NB4 (cell line): ENCODE measurements around the gene PLXNC1.

Experiments used
- DNase-seq: peaks from one replicate; pipeline ENCODE4 v3.0.0; 2010; ENCODE audit warnings: low read depth
- H3K4me3 ChIP-seq: one replicate; pipeline ENCODE4 v1.5.1; 2011; ENCODE audit warnings: mild to moderate bottlenecking, low read depth, low read length, moderate library complexity
- CTCF ChIP-seq: IDR thresholded peaks from one replicate; pipeline ENCODE4 v1.5.1; 2012; ENCODE audit warnings: low read depth, low read length
- MYC ChIP-seq: IDR thresholded peaks from 2 replicates; pipeline ENCODE4 v1.6.1; 2011; ENCODE audit warnings: low read depth, low read length
- POLR2A ChIP-seq: IDR thresholded peaks from 2 replicates; pipeline ENCODE4 v1.6.1; 2011; ENCODE audit warnings: mild to moderate bottlenecking; ENCODE audit not compliant: insufficient read length; ENCODE audit errors: extremely low read depth
- TF ChIP-seq, protein P1 (sequence below): IDR thresholded peaks from 2 replicates; pipeline ENCODE4 v1.6.1; 2011; ENCODE audit warnings: low read depth, low read length

The PLXNC1 gene

GRCh38 chr12:94299846-94300245 lies 151.5 kb downstream of the PLXNC1 start:
- no peak for TF ChIP-seq CTCF
- no peak for TF ChIP-seq POLR2A
- TF ChIP-seq, protein P1, sequence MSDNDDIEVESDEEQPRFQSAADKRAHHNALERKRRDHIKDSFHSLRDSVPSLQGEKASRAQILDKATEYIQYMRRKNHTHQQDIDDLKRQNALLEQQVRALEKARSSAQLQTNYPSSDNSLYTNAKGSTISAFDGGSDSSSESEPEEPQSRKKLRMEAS = no peak
- no peak for TF ChIP-seq MYC
- DNase-seq = no peak
- no peak overlapping the region for H3K4me3 ChIP-seq

DNA sequence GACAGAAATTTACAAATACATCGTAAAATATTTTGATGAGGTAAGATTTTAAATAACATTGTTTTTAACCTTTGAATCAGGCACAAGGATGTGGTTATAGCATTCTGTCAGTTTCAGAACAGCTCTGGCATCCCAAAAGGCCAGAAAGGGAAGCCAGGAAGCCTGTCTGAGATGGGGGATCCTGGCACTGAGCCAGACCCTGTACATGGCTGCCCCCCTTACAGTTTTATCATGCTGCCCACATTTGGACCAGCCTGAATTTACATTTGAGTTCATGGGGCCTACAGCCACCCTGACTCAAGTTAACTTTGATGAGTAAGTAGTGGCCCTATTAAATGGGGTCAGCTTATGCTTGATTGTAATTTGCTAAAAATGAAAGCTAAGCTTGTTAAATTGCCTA lies 155.6 kb downstream of the PLXNC1 start:
- TF ChIP-seq POLR2A = no peak
- TF ChIP-seq, protein P1 = no peak
- TF ChIP-seq CTCF = no peak
- TF ChIP-seq MYC = no peak
- no peak overlapping the region for H3K4me3 ChIP-seq
- DNase-seq = no peak

GRCh38 chr12:94304566-94305061 lies 156.2 kb downstream of the PLXNC1 start:
- TF ChIP-seq, protein P1 = no peak
- TF ChIP-seq CTCF = no peak
- no peak for TF ChIP-seq POLR2A
- no peak for TF ChIP-seq MYC
- no peak for DNase-seq
- no peak overlapping the region for H3K4me3 ChIP-seq

GRCh38 chr12:94305130-94305957 lies 157.0 kb downstream of the PLXNC1 start:
- no peak for DNase-seq
- no peak overlapping the region for H3K4me3 ChIP-seq
- TF ChIP-seq POLR2A (no peak), CTCF (no peak), MYC (no peak)
- TF ChIP-seq, protein P1 = no peak

DNA sequence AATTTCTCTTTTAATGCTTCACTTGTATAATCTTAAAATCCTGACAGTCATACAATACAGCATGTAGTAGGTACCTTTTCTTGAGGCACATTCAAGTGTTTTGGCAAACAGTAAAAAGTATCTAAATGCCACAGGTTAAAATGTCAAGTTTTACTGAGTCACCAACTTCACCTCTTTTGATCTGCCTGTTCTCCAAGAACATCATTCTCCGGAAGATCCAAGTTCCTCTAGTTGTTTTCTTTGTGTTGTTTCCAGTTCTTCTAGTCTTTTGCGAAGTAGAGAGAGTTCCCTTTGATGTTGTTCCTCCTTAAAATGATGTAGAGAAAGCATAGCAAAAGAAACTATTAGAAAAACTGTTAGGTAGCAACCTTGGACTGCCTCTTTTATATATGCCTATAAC lies 160.2 kb downstream of the PLXNC1 start:
- H3K4me3 ChIP-seq = no peak overlapping the region
- DNase-seq = no peak
- TF ChIP-seq POLR2A (no peak), MYC (no peak), CTCF (no peak)
- TF ChIP-seq, protein P1 = no peak
